Measurements from ENCODE around the gene DNM3.

The DNM3 gene

GRCh38 chr1:171873664-171874063 is 32.4 kb downstream of the DNM3 start:
- DNase-seq: no peak

GRCh38 chr1:171877701-171878100 is 36.4 kb downstream of the DNM3 start:
- no peak for DNase-seq

- no peak for DNase-seq
Measured at GRCh38 chr1:171879556-171879955, 38.3 kb downstream of the DNM3 start.

- no peak for DNase-seq
Measured at GRCh38 chr1:171881442-171881841, 40.1 kb downstream of the DNM3 start.

- no peak for DNase-seq
Measured at GRCh38 chr1:171883849-171884248, 42.6 kb downstream of the DNM3 start.

- no peak for DNase-seq
Measured at GRCh38 chr1:171884475-171884874, 43.2 kb downstream of the DNM3 start.

GRCh38 chr1:171890131-171890530 is 48.8 kb downstream of the DNM3 start:
- DNase-seq: no peak

- DNase-seq: no peak
Measured at GRCh38 chr1:171896936-171897703, 55.8 kb downstream of the DNM3 start.

GRCh38 chr1:171898941-171899340 is 57.6 kb downstream of the DNM3 start:
- DNase-seq: no peak

GRCh38 chr1:171899838-171900237 is 58.5 kb downstream of the DNM3 start:
- DNase-seq: no peak

- DNase-seq: no peak
Measured at GRCh38 chr1:171901245-171901644, 59.9 kb downstream of the DNM3 start.

GRCh38 chr1:171902527-171902926 is 61.2 kb downstream of the DNM3 start:
- no peak for DNase-seq

- DNase-seq: no peak
Measured at GRCh38 chr1:171904778-171905450, 63.6 kb downstream of the DNM3 start.

GRCh38 chr1:171909711-171910110 is 68.4 kb downstream of the DNM3 start:
- DNase-seq: no peak

GRCh38 chr1:171910786-171911185 is 69.5 kb downstream of the DNM3 start:
- DNase-seq: no peak

- DNase-seq: no peak
Measured at GRCh38 chr1:171911506-171911905, 70.2 kb downstream of the DNM3 start.

- no peak for DNase-seq
Measured at GRCh38 chr1:171912509-171913175, 71.3 kb downstream of the DNM3 start.

GRCh38 chr1:171913385-171913784 is 72.1 kb downstream of the DNM3 start:
- DNase-seq: no peak

- DNase-seq: no peak
Measured at GRCh38 chr1:171916315-171916771, 75.0 kb downstream of the DNM3 start.

GRCh38 chr1:171917331-171917730 is 76.0 kb downstream of the DNM3 start:
- DNase-seq: no peak

GRCh38 chr1:171919891-171920887 is 78.9 kb downstream of the DNM3 start:
- DNase-seq: no peak

- DNase-seq: no peak
Measured at GRCh38 chr1:171922999-171923398, 81.7 kb downstream of the DNM3 start.

GRCh38 chr1:171929121-171929520 is 87.8 kb downstream of the DNM3 start:
- no peak for DNase-seq

Data from stimulated activated CD4-positive, alpha-beta T cell treated with anti-CD3 and anti-CD28 coated beads, Interleukin-12 subunit alpha, Interleukin-12 subunit beta, amount 100 ng/mL, for 4 hours (primary cell).